ENCODE data around the gene VCL.

Gene VCL

DNA sequence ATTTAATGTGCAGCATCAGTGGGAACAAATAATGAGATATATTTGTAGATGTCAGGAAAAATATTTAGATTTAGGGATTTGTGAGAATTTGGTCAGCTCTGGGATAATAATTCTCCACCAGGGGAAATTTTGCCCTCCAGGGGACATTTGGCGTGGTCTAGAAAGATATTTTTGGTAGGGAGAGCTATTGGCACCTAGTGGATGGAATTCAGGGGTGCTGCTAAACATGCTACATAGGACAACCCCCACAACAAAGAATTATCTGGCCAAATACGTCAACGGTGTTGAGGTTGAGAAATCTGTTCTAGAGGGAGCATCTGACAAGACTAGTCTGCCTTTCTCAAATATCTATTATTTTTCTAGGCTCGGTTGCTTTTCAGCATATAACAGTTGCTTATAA lies 155.2 kb downstream of the VCL start:
- peak; percentile 51 for TF ChIP-seq CTCF (IDR thresholded peaks at IDR 0.05; ENCODE audit: low read depth, low read length)
- peak; percentile 78 to 83 for DNase-seq (ENCODE audit: low read depth in 2 of 2)
- no peak overlapping the region for H3K4me3 ChIP-seq (replicated peaks in 1 of 2; ENCODE audit: low read depth in 2 of 2, low read length in 2 of 2)

DNA sequence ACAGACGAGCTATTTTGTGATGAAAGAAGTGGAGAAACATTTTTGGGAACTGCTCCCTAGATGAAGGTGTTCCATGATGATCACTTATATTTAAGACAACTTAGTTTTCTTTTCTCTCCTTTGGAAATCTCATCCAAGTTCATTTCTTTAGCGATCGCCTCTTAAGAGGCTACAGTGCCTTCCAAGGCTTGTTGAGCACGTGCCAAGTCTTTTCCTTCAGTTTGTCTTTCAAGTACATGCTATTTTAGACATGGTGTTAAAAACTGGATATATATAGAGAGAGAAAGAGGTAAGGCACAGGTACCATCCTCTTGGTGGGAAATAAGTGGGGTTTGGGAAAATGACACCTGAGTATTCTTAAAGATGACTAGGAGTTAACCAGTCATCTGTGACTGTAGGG lies 155.8 kb downstream of the VCL start:
- DNase-seq (ENCODE audit: low read depth in 2 of 2): peak in 1 of 2 donors; percentile 20
- TF ChIP-seq CTCF (IDR thresholded peaks at IDR 0.05; ENCODE audit: low read depth, low read length): no peak
- H3K4me3 ChIP-seq (replicated peaks in 1 of 2; ENCODE audit: low read depth in 2 of 2, low read length in 2 of 2): no peak overlapping the region

DNA sequence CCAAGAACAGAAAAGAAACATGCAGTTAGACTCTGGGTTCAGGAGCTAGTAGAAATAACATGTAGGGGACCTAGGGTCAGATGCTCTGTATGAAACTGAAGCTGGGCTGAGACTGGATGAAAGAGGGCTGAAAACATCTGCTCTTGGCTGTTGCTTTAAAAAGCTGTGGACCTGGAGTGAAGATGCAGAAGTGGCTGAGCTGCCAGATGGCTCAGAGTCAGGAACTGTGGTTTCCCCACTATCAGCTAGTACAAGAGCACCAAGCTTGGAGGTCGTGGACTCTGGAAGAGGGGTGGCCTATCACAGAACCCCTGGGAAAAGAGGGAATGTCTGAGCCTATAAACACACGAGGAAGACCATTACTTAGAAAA lies 159.0 kb downstream of the VCL start:
- peak; percentile 22 to 74 for DNase-seq (ENCODE audit: low read depth in 2 of 2)
- no peak for TF ChIP-seq CTCF (IDR thresholded peaks at IDR 0.05; ENCODE audit: low read depth, low read length)
- no peak overlapping the region for H3K4me3 ChIP-seq (replicated peaks in 1 of 2; ENCODE audit: low read depth in 2 of 2, low read length in 2 of 2)

- DNase-seq (ENCODE audit: low read depth in 2 of 2): no peak
- TF ChIP-seq CTCF (IDR thresholded peaks at IDR 0.05; ENCODE audit: low read depth, low read length): no peak
- H3K4me3 ChIP-seq (replicated peaks in 1 of 2; ENCODE audit: low read depth in 2 of 2, low read length in 2 of 2): no peak overlapping the region
Observed at GRCh38 chr10:74160013-74160412, 162.1 kb downstream of the VCL start.

- peak in 1 of 2 donors; percentile 36 for DNase-seq (ENCODE audit: low read depth in 2 of 2)
- H3K4me3 ChIP-seq (replicated peaks in 1 of 2; ENCODE audit: low read depth in 2 of 2, low read length in 2 of 2): no peak overlapping the region
- TF ChIP-seq CTCF (IDR thresholded peaks at IDR 0.05; ENCODE audit: low read depth, low read length): no peak
Observed at GRCh38 chr10:74163319-74164068, 165.6 kb downstream of the VCL start.

GRCh38 chr10:74164716-74165529 lies 167.0 kb downstream of the VCL start:
- H3K4me3 ChIP-seq (replicated peaks in 1 of 2; ENCODE audit: low read depth in 2 of 2, low read length in 2 of 2): no peak overlapping the region
- TF ChIP-seq CTCF (IDR thresholded peaks at IDR 0.05; ENCODE audit: low read depth, low read length): no peak
- DNase-seq (ENCODE audit: low read depth in 2 of 2): no peak

Measured in cardiac fibroblast (primary cell).